DOHH2 (cell line): ENCODE results near the gene CHD9.

Experiments
- H3F3A ChIP-seq: fragments of 200-600 bp; sonication (generic), shearing (Covaris generic); 2 replicates; pipeline ENCODE4 v1.6.0; 2016; ENCODE audit warnings: antibody characterized with exemption, mild to moderate bottlenecking; ENCODE audit not compliant: control insufficient read depth, insufficient read depth
- H3K27ac ChIP-seq: fragments of 200-600 bp; sonication (generic); 2 replicates; pipeline ENCODE4 v1.5.1; 2014; ENCODE audit warnings: low read depth, mild to moderate bottlenecking, low read length, moderate library complexity
- H3K27me3 ChIP-seq: fragments of 200-600 bp; sonication (generic); 2 replicates; pipeline ENCODE4 v1.6.1; 2014; ENCODE audit warnings: mild to moderate bottlenecking, low read length, mixed read lengths; ENCODE audit not compliant: control insufficient read depth
- H3K36me3 ChIP-seq: fragments of 200-600 bp; sonication (generic); 2 replicates; pipeline ENCODE4 v1.6.1; 2014; ENCODE audit warnings: mild to moderate bottlenecking, low read length, moderate library complexity, mixed read lengths; ENCODE audit not compliant: control insufficient read depth
- H3K4me1 ChIP-seq: fragments of 200-600 bp; sonication (generic); 2 replicates; pipeline ENCODE4 v1.6.1; 2014; ENCODE audit warnings: mild to moderate bottlenecking, low read length, mixed read lengths; ENCODE audit not compliant: control insufficient read depth
- H3K4me2 ChIP-seq: fragments of 200-600 bp; sonication (generic); 2 replicates; pipeline ENCODE4 v1.6.0; 2014; ENCODE audit warnings: mild to moderate bottlenecking, low read length, moderate library complexity
- H3K4me3 ChIP-seq: fragments of 200-600 bp; sonication (generic); 2 replicates; pipeline ENCODE4 v1.5.1; 2014; ENCODE audit warnings: mild to moderate bottlenecking, low read length, mixed read lengths
- H3K79me2 ChIP-seq: fragments of 200-600 bp; sonication (generic); 2 replicates; pipeline ENCODE4 v1.6.1; 2014; ENCODE audit warnings: mild to moderate bottlenecking, low read length, mixed read lengths; ENCODE audit not compliant: control insufficient read depth
- H3K9me2 ChIP-seq: fragments of 200-600 bp; sonication (generic); replicated peaks from 2 replicates; pipeline ENCODE4 v1.6.1; 2014; ENCODE audit warnings: mild to moderate bottlenecking, low read length, mixed read lengths; ENCODE audit not compliant: control insufficient read depth
- H3K9me3 ChIP-seq: fragments of 200-600 bp; sonication (generic); 2 replicates; pipeline ENCODE4 v1.6.1; 2014; ENCODE audit warnings: antibody characterized with exemption, low read length, mixed read lengths; ENCODE audit not compliant: control insufficient read depth, insufficient read depth
- H4K20me1 ChIP-seq: fragments of 200-600 bp; sonication (generic); 2 replicates; pipeline ENCODE4 v1.6.0; 2014; ENCODE audit warnings: low read depth, mild to moderate bottlenecking, antibody characterized with exemption, low read length, moderate library complexity; ENCODE audit not compliant: control insufficient read depth, insufficient read depth
- CTCF ChIP-seq: fragments of 200-600 bp; sonication (generic); IDR thresholded peaks from one replicate; pipeline ENCODE4 v1.5.1; 2014; ENCODE audit warnings: antibody characterized with exemption, mild to moderate bottlenecking, low read depth, low read length; ENCODE audit not compliant: poor library complexity, severe bottlenecking
- EZH2phosphoT487 ChIP-seq: fragments of 200-600 bp; sonication (generic); IDR thresholded peaks from 2 replicates; pipeline ENCODE4 v1.6.1; 2017; ENCODE audit warnings: borderline replicate concordance, mild to moderate bottlenecking, antibody characterized with exemption, low read length, moderate library complexity, mixed read lengths

The CHD9 gene

GRCh38 chr16:53055541-53056391, 975 bp downstream of the CHD9 start:
- TF ChIP-seq EZH2phosphoT487 (no peak), CTCF (no peak)
- H3K9me3 ChIP-seq, result no peaks in the 10 kb centered on the region
- peak overlapping the region; percentile 99 for H3K4me2 ChIP-seq
- no peaks in the 10 kb centered on the region for H4K20me1 ChIP-seq
- H3K27ac ChIP-seq, result peak overlapping the region; percentile 47
- peaks cover 16% of the 10 kb centered on the region for H3K36me3 ChIP-seq
- no peaks in the 10 kb centered on the region for H3K27me3 ChIP-seq
- H3K4me1 ChIP-seq, result peaks cover 65% of the 10 kb centered on the region
- H3K9me2 ChIP-seq, result no peaks in the 10 kb centered on the region
- peaks cover 4% of the 10 kb centered on the region; the same call in 1 of the 2 replicates for H3F3A ChIP-seq
- H3K79me2 ChIP-seq, result peaks cover 59% of the 10 kb centered on the region
- peak overlapping the region; percentile 97 for H3K4me3 ChIP-seq

- H3K27ac ChIP-seq, result no peak overlapping the region
- peaks cover 71% of the 10 kb centered on the region for H3K4me1 ChIP-seq
- peaks cover 66% of the 10 kb centered on the region for H3K79me2 ChIP-seq
- no peaks in the 10 kb centered on the region for H3K9me2 ChIP-seq
- TF ChIP-seq EZH2phosphoT487, result no peak
- TF ChIP-seq CTCF, result no peak
- H4K20me1 ChIP-seq, result no peaks in the 10 kb centered on the region
- peaks cover 8% of the 10 kb centered on the region for H3F3A ChIP-seq
- H3K36me3 ChIP-seq, result peaks cover 20% of the 10 kb centered on the region
- H3K27me3 ChIP-seq, result no peaks in the 10 kb centered on the region
- no peaks in the 10 kb centered on the region for H3K9me3 ChIP-seq
- H3K4me3 ChIP-seq, result peak overlapping the region; percentile 97
- H3K4me2 ChIP-seq, result peak overlapping the region; percentile 99
These were observed 1.6 kb downstream of the CHD9 start for GRCh38 chr16:53056392-53056881.

- Histone ChIP-seq H3K36me3 (peaks cover 21% of the 10 kb centered on the region), H3F3A (peaks cover 10% of the 10 kb centered on the region), H3K9me3 (no peaks in the 10 kb centered on the region), H3K4me3 (0 out of 2 replicates have a peak overlapping the region, but pooled peaks have one; percentile 21), H3K27ac (no peak overlapping the region), H3K4me1 (peaks cover 79% of the 10 kb centered on the region), H3K27me3 (no peaks in the 10 kb centered on the region), H3K9me2 (no peaks in the 10 kb centered on the region), H3K4me2 (peak overlapping the region; percentile 38), H3K79me2 (peaks cover 78% of the 10 kb centered on the region), H4K20me1 (no peaks in the 10 kb centered on the region)
- TF ChIP-seq EZH2phosphoT487 (no peak), CTCF (no peak)
These were observed 2.9 kb downstream of the CHD9 start for GRCh38 chr16:53057658-53058057.
